Astrocyte (in vitro differentiated cells and primary cell): ENCODE data around the gene RSAD1. TPM values are rescaled to one million over a fixed set of nuclear protein-coding genes. Genes with fewer than 3 reads are reported as not detected.

Source experiments
- DNase-seq: peaks from one replicate; pipeline ENCODE4 v3.0.0-alpha.2; 2010; ENCODE audit warnings: low read depth
- FAIRE-seq: peaks from 2 replicates; lab custom pipeline; 2011; peaks lifted over from hg19 to GRCh38; lab: Jason Lieb, UNC
- H2AFZ ChIP-seq: 2 replicates; pipeline ENCODE4 v1.6.0; 2012; ENCODE audit warnings: low read depth, low read length, inconsistent platforms
- H3K27ac ChIP-seq: 2 replicates; pipeline ENCODE4 v1.5.1; 2011; ENCODE audit warnings: low read depth, low read length, inconsistent platforms
- H3K27me3 ChIP-seq: 2 replicates; pipeline ENCODE4 v1.6.0; 2011; ENCODE audit warnings: low read length, inconsistent platforms; ENCODE audit not compliant: insufficient read depth
- H3K36me3 ChIP-seq: 2 replicates; pipeline ENCODE4 v1.5.1; 2011; ENCODE audit warnings: low read length, inconsistent platforms; ENCODE audit not compliant: insufficient read depth
- H3K4me1 ChIP-seq: 2 replicates; pipeline ENCODE4 v1.5.1; 2011; ENCODE audit warnings: low read length, inconsistent platforms; ENCODE audit not compliant: insufficient read depth
- H3K4me2 ChIP-seq: 2 replicates; pipeline ENCODE4 v1.6.0; 2012; ENCODE audit warnings: low read length, inconsistent platforms
- H3K4me3 ChIP-seq: 2 replicates; pipeline ENCODE4 v1.5.1; 2011; ENCODE audit warnings: low read depth, mild to moderate bottlenecking, low read length, inconsistent platforms; ENCODE audit not compliant: insufficient read depth
- H3K79me2 ChIP-seq: 2 replicates; pipeline ENCODE4 v1.6.0; 2012; ENCODE audit warnings: mild to moderate bottlenecking, low read length, inconsistent platforms; ENCODE audit not compliant: insufficient read depth
- H3K9ac ChIP-seq: 2 replicates; pipeline ENCODE4 v1.6.0; 2012; ENCODE audit warnings: mild to moderate bottlenecking, low read length, inconsistent platforms
- H3K9me3 ChIP-seq: 2 replicates; pipeline ENCODE4 v1.5.1; 2012; ENCODE audit warnings: low read depth, mild to moderate bottlenecking, low read length, inconsistent platforms; ENCODE audit not compliant: insufficient read depth
- H4K20me1 ChIP-seq: 2 replicates; pipeline ENCODE4 v1.6.0; 2012; ENCODE audit warnings: low read length, inconsistent platforms; ENCODE audit not compliant: insufficient read depth
- H3K27ac Mint-ChIP-seq: one replicate; pipeline ENCODE4 v1.8.0; 2021; ENCODE audit warnings: mild to moderate bottlenecking, mixed read lengths; ENCODE audit not compliant: unreplicated experiment
- H3K27me3 Mint-ChIP-seq: one replicate; pipeline ENCODE4 v1.8.0; 2021; ENCODE audit warnings: low read depth, mixed read lengths; ENCODE audit not compliant: unreplicated experiment
- H3K36me3 Mint-ChIP-seq: one replicate; pipeline ENCODE4 v1.8.0; 2021; ENCODE audit warnings: low read depth, mixed read lengths; ENCODE audit not compliant: unreplicated experiment
- H3K4me1 Mint-ChIP-seq: one replicate; pipeline ENCODE4 v1.8.0; 2021; ENCODE audit warnings: low read depth, mixed read lengths; ENCODE audit not compliant: unreplicated experiment
- H3K4me3 Mint-ChIP-seq: one replicate; pipeline ENCODE4 v1.8.0; 2021; ENCODE audit warnings: mild to moderate bottlenecking, moderate library complexity, mixed read lengths; ENCODE audit not compliant: unreplicated experiment
- H3K9me3 Mint-ChIP-seq: one replicate; pipeline ENCODE4 v1.8.0; 2021; ENCODE audit warnings: mild to moderate bottlenecking, mixed read lengths; ENCODE audit not compliant: unreplicated experiment
- EZH2 ChIP-seq: IDR thresholded peaks from 2 replicates; pipeline ENCODE4 v1.6.1; 2012; ENCODE audit warnings: mild to moderate bottlenecking, low read length, inconsistent platforms; ENCODE audit not compliant: insufficient read depth
- total RNA-seq: library from RNA; stranded (reverse); gene quantifications from 2 replicates; pipeline ENCODE4 v1.2.1, GENCODE V29; 2021
- TF ChIP-seq, protein P1 (sequence below): IDR thresholded peaks from 2 replicates; pipeline ENCODE4 v1.5.1; 2011; ENCODE audit warnings: low read depth, mild to moderate bottlenecking, inconsistent platforms, low read length, moderate library complexity; ENCODE audit not compliant: insufficient read depth

RSAD1 gene
- total RNA-seq, 1 donor from 2014 or later = 18.8 TPM

GRCh38 chr17:50460831-50461526, 17.7 kb upstream of the RSAD1 start:
- no peak overlapping the region for H2AFZ ChIP-seq
- Mint-ChIP-seq H3K4me3 (no peak overlapping the region), H3K27ac (no peak overlapping the region), H3K4me1 (peaks cover 14% of the 10 kb centered on the region), H3K9me3 (peaks cover 2% of the 10 kb centered on the region), H3K27me3 (peaks cover 4% of the 10 kb centered on the region), H3K36me3 (peaks cover 28% of the 10 kb centered on the region)
- H3K9ac ChIP-seq = no peak overlapping the region
- no peaks in the 10 kb centered on the region for H3K79me2 ChIP-seq
- no peaks in the 10 kb centered on the region for H3K36me3 ChIP-seq
- H3K4me2 ChIP-seq = no peak overlapping the region
- TF ChIP-seq, protein P1, sequence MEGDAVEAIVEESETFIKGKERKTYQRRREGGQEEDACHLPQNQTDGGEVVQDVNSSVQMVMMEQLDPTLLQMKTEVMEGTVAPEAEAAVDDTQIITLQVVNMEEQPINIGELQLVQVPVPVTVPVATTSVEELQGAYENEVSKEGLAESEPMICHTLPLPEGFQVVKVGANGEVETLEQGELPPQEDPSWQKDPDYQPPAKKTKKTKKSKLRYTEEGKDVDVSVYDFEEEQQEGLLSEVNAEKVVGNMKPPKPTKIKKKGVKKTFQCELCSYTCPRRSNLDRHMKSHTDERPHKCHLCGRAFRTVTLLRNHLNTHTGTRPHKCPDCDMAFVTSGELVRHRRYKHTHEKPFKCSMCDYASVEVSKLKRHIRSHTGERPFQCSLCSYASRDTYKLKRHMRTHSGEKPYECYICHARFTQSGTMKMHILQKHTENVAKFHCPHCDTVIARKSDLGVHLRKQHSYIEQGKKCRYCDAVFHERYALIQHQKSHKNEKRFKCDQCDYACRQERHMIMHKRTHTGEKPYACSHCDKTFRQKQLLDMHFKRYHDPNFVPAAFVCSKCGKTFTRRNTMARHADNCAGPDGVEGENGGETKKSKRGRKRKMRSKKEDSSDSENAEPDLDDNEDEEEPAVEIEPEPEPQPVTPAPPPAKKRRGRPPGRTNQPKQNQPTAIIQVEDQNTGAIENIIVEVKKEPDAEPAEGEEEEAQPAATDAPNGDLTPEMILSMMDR = no peak
- no peak for TF ChIP-seq EZH2
- FAIRE-seq (no peak), DNase-seq (no peak)
- no peak overlapping the region for H3K4me3 ChIP-seq
- no peak overlapping the region for H3K27ac ChIP-seq
- H4K20me1 ChIP-seq = peaks cover 12% of the 10 kb centered on the region
- H3K27me3 ChIP-seq = no peaks in the 10 kb centered on the region
- H3K9me3 ChIP-seq = no peaks in the 10 kb centered on the region
- H3K4me1 ChIP-seq = no peaks in the 10 kb centered on the region

DNA sequence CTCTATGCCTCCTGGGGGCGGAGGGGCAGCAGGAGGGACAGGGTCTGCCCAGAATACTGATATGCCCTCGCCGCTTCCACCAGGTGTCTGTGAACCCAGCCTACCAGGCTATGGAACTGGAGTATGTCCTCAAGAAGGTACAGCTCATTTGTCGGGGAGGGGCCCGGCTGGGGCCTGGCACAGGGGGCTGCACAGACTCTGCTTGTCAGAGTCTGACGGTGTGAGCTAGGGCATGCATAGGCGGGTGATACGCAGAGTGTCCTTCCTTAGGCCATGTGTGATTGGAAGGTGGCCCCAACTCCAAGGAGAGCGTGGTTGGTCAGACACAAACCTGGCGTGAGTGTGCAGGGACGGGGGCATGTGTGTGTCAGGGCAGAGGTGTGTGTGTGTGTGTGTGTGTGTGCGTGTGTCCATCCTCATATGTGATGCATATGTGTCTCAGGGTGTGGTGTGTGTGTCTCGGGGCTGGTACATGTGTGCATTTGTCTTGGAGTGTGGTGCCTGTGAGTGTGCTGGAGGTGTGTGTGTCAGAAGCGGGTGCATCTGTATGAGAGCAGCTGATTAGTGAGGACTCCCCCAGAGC, 17.0 kb upstream of the RSAD1 start:
- H3K27ac Mint-ChIP-seq = no peak overlapping the region
- H3K79me2 ChIP-seq = no peaks in the 10 kb centered on the region
- no peak overlapping the region for H3K4me3 ChIP-seq
- no peaks in the 10 kb centered on the region for H3K36me3 ChIP-seq
- peaks cover 14% of the 10 kb centered on the region for H3K4me1 Mint-ChIP-seq
- FAIRE-seq (no peak), DNase-seq (no peak)
- no peaks in the 10 kb centered on the region for H3K9me3 ChIP-seq
- H2AFZ ChIP-seq = no peak overlapping the region
- no peaks in the 10 kb centered on the region for H3K4me1 ChIP-seq
- H4K20me1 ChIP-seq = peaks cover 12% of the 10 kb centered on the region
- H3K27me3 ChIP-seq = no peaks in the 10 kb centered on the region
- no peak overlapping the region for H3K4me2 ChIP-seq
- H3K4me3 Mint-ChIP-seq = no peak overlapping the region
- TF ChIP-seq, protein P1 = no peak
- TF ChIP-seq EZH2 = no peak
- peaks cover 30% of the 10 kb centered on the region for H3K36me3 Mint-ChIP-seq
- H3K9me3 Mint-ChIP-seq = peaks cover 2% of the 10 kb centered on the region
- H3K27ac ChIP-seq = no peak overlapping the region
- H3K27me3 Mint-ChIP-seq = peaks cover 4% of the 10 kb centered on the region
- H3K9ac ChIP-seq = no peak overlapping the region

GRCh38 chr17:50462446-50462845, 16.2 kb upstream of the RSAD1 start:
- H3K27me3 ChIP-seq = no peaks in the 10 kb centered on the region
- peaks cover 12% of the 10 kb centered on the region for H4K20me1 ChIP-seq
- no peaks in the 10 kb centered on the region for H3K36me3 ChIP-seq
- H3K27ac ChIP-seq = no peak overlapping the region
- FAIRE-seq (no peak), DNase-seq (no peak)
- H3K79me2 ChIP-seq = no peaks in the 10 kb centered on the region
- Mint-ChIP-seq H3K27me3 (peaks cover 4% of the 10 kb centered on the region), H3K27ac (no peak overlapping the region), H3K9me3 (peaks cover 2% of the 10 kb centered on the region), H3K4me3 (no peak overlapping the region), H3K4me1 (peaks cover 14% of the 10 kb centered on the region), H3K36me3 (peaks cover 31% of the 10 kb centered on the region)
- no peak overlapping the region for H3K4me2 ChIP-seq
- no peak overlapping the region for H2AFZ ChIP-seq
- no peaks in the 10 kb centered on the region for H3K4me1 ChIP-seq
- H3K9me3 ChIP-seq = no peaks in the 10 kb centered on the region
- no peak overlapping the region for H3K9ac ChIP-seq
- H3K4me3 ChIP-seq = no peak overlapping the region
- no peak for TF ChIP-seq EZH2
- TF ChIP-seq, protein P1 = no peak
